Body of pancreas (tissue), 4 donors: Measurements from ENCODE around the gene PLCB1. TPM values are rescaled to one million over a fixed set of nuclear protein-coding genes. Genes with fewer than 3 reads are reported as not detected.
"Not testable (repeated sequence)": the region's sequence is repeated elsewhere in the genome, so short reads cannot be mapped to it uniquely, and the experiment has no call there.

Experiments used
- ATAC-seq: fragments of 150-250 bp; one replicate; pipeline ENCODE4 v1.9.1; 2016
- DNase-seq, 4 donors: peaks; one replicate each; pipeline ENCODE4 v3.0.0-alpha.2; 2019
- H3K27ac ChIP-seq, 4 donors: fragments of 200-600 bp; sonication (generic); 1 replicate in 3 of 4; 2 replicates in 1 of 4; pipeline versions ENCODE4 v1.5.1 to v1.6.1; 2016 to 2019; ENCODE audit warnings: mild to moderate bottlenecking in 1 of 4, mixed read lengths in 1 of 4, moderate library complexity in 1 of 4
- H3K27me3 ChIP-seq, 2 donors: fragments of 200-600 bp; sonication (generic); one replicate each; pipeline ENCODE4 v1.6.0; 2016; ENCODE audit warnings: mild to moderate bottlenecking in 1 of 2
- H3K36me3 ChIP-seq, 2 donors: fragments of 200-600 bp; sonication (generic); replicated peaks in 1 of 2; 2 replicates each; pipeline ENCODE4 v1.5.1; 2016; ENCODE audit warnings: low read depth in 2 of 2; ENCODE audit not compliant: insufficient read depth in 1 of 2
- H3K4me1 ChIP-seq: fragments of 200-600 bp; sonication (generic); one replicate; pipeline ENCODE4 v1.6.0; 2016
- H3K4me3 ChIP-seq, 2 donors: fragments of 200-600 bp; sonication (generic); 1 replicate in 1 of 2; 2 replicates in 1 of 2; pipeline ENCODE4 v1.5.1; 2016 to 2019
- H3K9me3 ChIP-seq, 3 donors: fragments of 200-600 bp; sonication (generic); 1 replicate in 2 of 3; 2 replicates in 1 of 3; pipeline ENCODE4 v1.5.1; 2016
- POLR2A ChIP-seq, 3 donors: fragments of 450-650 bp; IDR thresholded peaks; one replicate each; pipeline ENCODE4 v1.6.1; 2016; ENCODE audit warnings: antibody characterized with exemption in 3 of 3, mild to moderate bottlenecking in 2 of 3
- WGBS, 2 donors: methylation state at CpG; one replicate each; pipeline ENCODE4 v1.1.5; 2017; 5-methylcytosine and 5-hydroxymethylcytosine counted together
- intact Hi-C: fragments of 100-400 bp; cut with DNase I; formaldehyde crosslinking; loops from one replicate; pipeline ENCODE4 v1.15.1; 2023
- total RNA-seq, 2 donors: library from RNA; depleted of rRNA; stranded (reverse); fragments of >200 nt; gene quantifications; one replicate each; pipeline ENCODE4 v1.1.0, GENCODE V29; 2016
- TF ChIP-seq, protein P1 (sequence below), 7 experiments: fragments of 450-650 bp in 4 of 7; fragments of 200-600 bp in 3 of 7; sonication (generic) in 3 of 7; IDR thresholded peaks; one replicate each; pipeline ENCODE4 v1.5.1; 2016 to 2019; ENCODE audit warnings: antibody characterized with exemption in 7 of 7

The PLCB1 gene
- total RNA-seq, 2 donors from 2014 or later, result 32.9 to 46.1 TPM

DNA sequence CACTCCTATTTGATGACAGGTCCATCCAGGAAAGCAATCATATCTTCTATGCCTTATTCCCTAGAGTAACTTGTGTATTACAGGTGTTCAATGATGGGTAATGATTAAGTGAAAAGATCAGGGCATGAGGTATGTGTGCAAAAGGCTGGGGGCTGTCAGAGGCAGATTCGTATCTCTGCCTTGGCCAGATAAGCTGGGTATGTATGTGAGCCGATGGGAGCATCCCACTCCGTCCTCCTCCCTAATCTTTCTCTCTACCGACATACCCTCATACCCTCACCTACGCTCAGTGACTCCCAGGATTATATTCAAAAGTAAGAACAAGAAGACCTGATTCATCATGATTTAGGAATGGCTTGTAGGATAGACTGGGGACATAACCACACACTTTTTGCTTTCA lies 238.7 kb downstream of the PLCB1 start:
- ATAC-seq (no peak), DNase-seq (no peak)
- Histone ChIP-seq H3K36me3 (no peaks in the 10 kb centered on the region), H3K9me3 (no peaks in the 10 kb centered on the region), H3K27me3 (no peaks in the 10 kb centered on the region), H3K27ac (no peak overlapping the region), H3K4me1 (no peaks in the 10 kb centered on the region), H3K4me3 (no peak overlapping the region)
- intact Hi-C loops, result no loop called here
- TF ChIP-seq, protein P1, sequence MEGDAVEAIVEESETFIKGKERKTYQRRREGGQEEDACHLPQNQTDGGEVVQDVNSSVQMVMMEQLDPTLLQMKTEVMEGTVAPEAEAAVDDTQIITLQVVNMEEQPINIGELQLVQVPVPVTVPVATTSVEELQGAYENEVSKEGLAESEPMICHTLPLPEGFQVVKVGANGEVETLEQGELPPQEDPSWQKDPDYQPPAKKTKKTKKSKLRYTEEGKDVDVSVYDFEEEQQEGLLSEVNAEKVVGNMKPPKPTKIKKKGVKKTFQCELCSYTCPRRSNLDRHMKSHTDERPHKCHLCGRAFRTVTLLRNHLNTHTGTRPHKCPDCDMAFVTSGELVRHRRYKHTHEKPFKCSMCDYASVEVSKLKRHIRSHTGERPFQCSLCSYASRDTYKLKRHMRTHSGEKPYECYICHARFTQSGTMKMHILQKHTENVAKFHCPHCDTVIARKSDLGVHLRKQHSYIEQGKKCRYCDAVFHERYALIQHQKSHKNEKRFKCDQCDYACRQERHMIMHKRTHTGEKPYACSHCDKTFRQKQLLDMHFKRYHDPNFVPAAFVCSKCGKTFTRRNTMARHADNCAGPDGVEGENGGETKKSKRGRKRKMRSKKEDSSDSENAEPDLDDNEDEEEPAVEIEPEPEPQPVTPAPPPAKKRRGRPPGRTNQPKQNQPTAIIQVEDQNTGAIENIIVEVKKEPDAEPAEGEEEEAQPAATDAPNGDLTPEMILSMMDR (IDR thresholded peaks at IDR 0.05), result no peak
- TF ChIP-seq POLR2A (IDR thresholded peaks at IDR 0.05), result no peak
- WGBS, 2 donors, result 90 to 93% methylated on average over 5 of the region's 5 CpGs

DNA sequence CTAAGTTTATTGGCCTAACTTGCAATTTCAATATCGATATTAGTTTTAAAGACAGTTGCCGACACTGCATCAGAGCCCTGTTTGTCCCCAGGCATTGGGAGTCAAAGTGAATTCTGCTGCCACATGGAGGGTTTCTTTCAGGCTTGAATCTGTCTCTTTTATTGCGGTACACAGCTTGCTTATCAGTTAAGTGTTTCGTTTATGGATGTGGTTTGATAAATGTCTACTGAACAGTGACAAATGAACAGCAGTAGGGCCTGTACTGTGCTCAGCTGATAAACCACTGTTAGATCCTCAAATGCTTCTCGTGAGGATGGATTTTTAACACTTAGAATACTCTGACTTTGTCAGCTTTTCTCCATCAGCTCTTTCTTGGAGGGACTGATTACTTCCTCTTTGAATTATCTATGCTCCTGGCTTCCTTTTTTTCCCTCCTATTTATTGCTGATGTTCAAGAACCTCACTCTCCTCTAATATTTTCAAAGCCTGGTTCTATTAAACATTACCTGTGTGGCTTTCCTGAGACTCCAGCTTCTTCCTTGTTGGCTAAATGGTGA lies 240.8 kb downstream of the PLCB1 start:
- no peak overlapping the region for H3K4me3 ChIP-seq
- TF ChIP-seq, protein P1 (IDR thresholded peaks at IDR 0.05), result no peak
- no peak for TF ChIP-seq POLR2A (IDR thresholded peaks at IDR 0.05)
- 44 to 49% methylated on average over 5 of the region's 5 CpGs for WGBS, 2 donors
- H3K9me3 ChIP-seq, result no peaks in the 10 kb centered on the region
- DNase-seq (no peak), ATAC-seq (no peak)
- intact Hi-C loops, result no loop called here
- H3K36me3 ChIP-seq, result no peaks in the 10 kb centered on the region
- H3K27me3 ChIP-seq, result no peaks in the 10 kb centered on the region
- H3K4me1 ChIP-seq, result no peaks in the 10 kb centered on the region
- no peak overlapping the region for H3K27ac ChIP-seq

DNA sequence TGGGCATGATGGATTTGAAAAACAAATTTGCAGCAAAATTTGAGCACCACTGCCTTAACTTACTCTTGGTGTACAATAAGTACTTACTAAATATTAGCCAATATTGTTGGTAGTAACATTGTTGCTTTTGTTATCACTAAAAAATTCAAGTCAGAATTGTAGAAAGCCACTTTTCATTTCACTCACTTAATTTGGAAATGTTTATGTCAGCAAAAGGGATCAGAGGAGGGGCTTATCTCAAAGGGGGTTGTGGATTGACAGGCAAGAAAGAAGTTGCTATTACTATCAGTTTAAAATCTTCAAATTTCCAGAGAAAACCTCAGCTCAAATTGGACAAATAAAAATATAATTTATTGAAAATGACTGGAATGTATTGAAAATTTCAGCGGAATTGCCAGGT lies 241.5 kb downstream of the PLCB1 start:
- TF ChIP-seq POLR2A (IDR thresholded peaks at IDR 0.05), result no peak
- TF ChIP-seq, protein P1 (IDR thresholded peaks at IDR 0.05), result no peak
- ATAC-seq (no peak), DNase-seq (no peak)
- Histone ChIP-seq H3K9me3 (no peaks in the 10 kb centered on the region), H3K27ac (no peak overlapping the region), H3K36me3 (no peaks in the 10 kb centered on the region), H3K4me1 (no peaks in the 10 kb centered on the region), H3K4me3 (no peak overlapping the region), H3K27me3 (no peaks in the 10 kb centered on the region)
- intact Hi-C loops, result no loop called here
- WGBS, 2 donors, result 95 to 100% methylated on average over 1 of the region's 1 CpG

DNA sequence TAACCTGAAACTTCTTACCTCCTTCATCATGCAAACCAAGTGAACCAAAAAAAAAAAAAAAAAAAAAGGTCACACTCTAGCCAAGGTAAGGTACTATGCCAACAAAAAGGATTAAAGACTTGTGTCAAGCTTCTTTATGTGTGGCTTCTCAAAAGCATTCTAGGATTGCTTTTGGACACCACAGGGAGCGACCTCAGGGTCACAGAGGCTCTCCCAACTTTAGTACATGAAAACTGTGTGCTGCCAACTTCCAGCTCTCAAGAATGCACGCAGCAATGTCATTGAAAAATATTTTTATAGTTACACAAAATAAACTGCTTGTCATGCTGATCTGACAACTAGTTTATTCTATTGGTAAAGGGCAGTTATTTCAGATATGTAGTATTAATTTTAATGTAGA lies 243.8 kb downstream of the PLCB1 start:
- WGBS, 2 donors, result 66 to 70% methylated on average over 2 of the region's 2 CpGs
- Histone ChIP-seq H3K36me3 (no peaks in the 10 kb centered on the region), H3K4me1 (no peaks in the 10 kb centered on the region), H3K27me3 (no peaks in the 10 kb centered on the region), H3K4me3 (no peak overlapping the region), H3K9me3 (no peaks in the 10 kb centered on the region), H3K27ac (no peak overlapping the region)
- ATAC-seq, result no peak
- TF ChIP-seq POLR2A (IDR thresholded peaks at IDR 0.05), result no peak
- TF ChIP-seq, protein P1 (IDR thresholded peaks at IDR 0.05), result no peak
- intact Hi-C loops, result no loop called here
- DNase-seq, result no peak

DNA sequence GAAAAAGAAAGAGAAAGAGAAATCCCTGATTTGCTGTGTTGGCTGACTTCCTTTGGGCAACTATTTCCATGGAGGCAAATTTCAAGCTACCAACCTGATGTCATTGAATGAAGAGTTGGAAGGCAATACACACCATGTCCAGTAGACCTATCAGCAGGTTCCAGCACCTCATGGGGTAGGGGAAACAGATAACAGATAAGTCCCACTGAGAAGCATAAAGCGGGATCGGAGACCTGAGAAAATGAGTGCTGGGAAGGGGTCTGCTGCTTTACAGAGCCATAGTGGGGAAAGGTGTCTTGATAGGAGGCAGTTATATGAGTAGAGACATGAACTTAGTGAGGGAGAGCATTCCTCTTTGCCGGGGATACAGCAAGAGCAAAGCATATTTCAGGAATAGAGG lies 244.9 kb downstream of the PLCB1 start:
- Histone ChIP-seq H3K4me3 (no peak overlapping the region), H3K27ac (no peak overlapping the region), H3K4me1 (no peaks in the 10 kb centered on the region), H3K27me3 (no peaks in the 10 kb centered on the region), H3K9me3 (no peaks in the 10 kb centered on the region), H3K36me3 (no peaks in the 10 kb centered on the region)
- ATAC-seq (no peak), DNase-seq (no peak)
- intact Hi-C loops, result no loop called here
- no peak for TF ChIP-seq POLR2A (IDR thresholded peaks at IDR 0.05)
- TF ChIP-seq, protein P1 (IDR thresholded peaks at IDR 0.05), result no peak
- 94 to 98% methylated on average over 3 of the region's 3 CpGs for WGBS, 2 donors

DNA sequence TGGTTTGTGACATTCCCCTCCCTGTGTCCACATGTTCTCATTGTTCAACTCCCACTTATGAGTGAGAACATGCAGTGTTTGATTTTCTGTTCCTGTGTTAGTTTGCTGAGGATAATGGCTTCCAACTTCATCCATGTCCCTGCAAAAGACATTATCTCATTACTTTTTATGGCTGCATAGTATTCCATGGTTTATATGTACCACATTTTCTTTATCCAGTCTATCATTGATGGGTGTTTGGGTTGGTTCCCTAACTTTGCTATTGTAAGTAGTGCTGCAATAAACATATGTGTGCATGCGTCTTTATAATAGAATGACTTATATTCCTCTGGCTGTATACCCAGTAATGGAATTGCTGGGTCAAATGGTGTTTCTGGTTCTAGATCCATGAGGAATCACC lies 247.1 kb downstream of the PLCB1 start:
- H3K27me3 ChIP-seq, H3K36me3 ChIP-seq, intact Hi-C loops, H3K9me3 ChIP-seq, DNase-seq, H3K4me1 ChIP-seq, H3K27ac ChIP-seq, H3K4me3 ChIP-seq, ATAC-seq: not testable (repeated sequence)
- 95 to 100% methylated on average over 1 of the region's 1 CpG for WGBS, 2 donors
